GM12892 (cell line): ENCODE data around the gene MTIF2.
"Not testable (repeated sequence)": the region's sequence is repeated elsewhere in the genome, so short reads cannot be mapped to it uniquely, and the experiment has no call there.

ENCODE experiments used
- POLR2A ChIP-seq: IDR thresholded peaks from 2 replicates; pipeline ENCODE4 v1.6.1; 2011; ENCODE audit warnings: low read depth, low read length, control low read depth
- POLR2AphosphoS5 ChIP-seq: IDR thresholded peaks from 2 replicates; pipeline ENCODE4 v1.6.1; 2011; ENCODE audit warnings: low read depth, low read length, control low read depth
- TAF1 ChIP-seq: IDR thresholded peaks from 2 replicates; pipeline ENCODE4 v1.6.1; 2011; ENCODE audit warnings: low read depth, mild to moderate bottlenecking, control low read depth, low read length, borderline replicate concordance

DNA sequence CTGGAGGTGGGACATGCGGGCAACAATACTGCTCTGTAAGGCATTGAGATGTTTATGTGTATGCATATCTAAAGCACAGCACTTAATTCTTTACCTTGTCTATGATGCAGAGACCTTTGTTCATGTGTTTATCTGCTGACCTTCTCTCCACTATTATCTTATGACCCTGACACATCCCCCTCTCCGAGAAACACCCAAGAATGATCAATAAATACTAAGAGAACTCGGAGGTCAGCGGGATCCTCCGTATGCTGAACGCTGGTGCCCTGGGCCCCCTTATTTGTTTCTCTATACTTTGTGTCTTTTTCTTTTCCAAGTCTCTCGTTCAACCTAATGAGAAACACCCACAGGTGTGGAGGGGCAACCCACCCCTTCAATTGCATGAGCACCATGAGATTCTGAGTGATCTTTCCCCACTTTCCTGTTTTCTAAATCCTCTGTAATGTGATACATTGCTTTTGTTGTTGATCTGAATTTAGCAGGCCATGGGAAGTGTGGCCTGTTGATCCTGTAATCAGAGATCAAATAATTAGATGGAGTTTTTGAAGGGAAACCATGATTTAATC lies 10.9 kb upstream of the MTIF2 start:
- not testable (repeated sequence) for TF ChIP-seq POLR2A, POLR2AphosphoS5, TAF1
